HG03175 (cell line): ENCODE measurements around the gene FAAP20.

Source experiments
- ATAC-seq: cut with Tn5 transposase; IDR thresholded peaks from one replicate; pipeline ENCODE4 v1.9.1; 2021; ENCODE audit warnings: mild to moderate bottlenecking, moderate library complexity; ENCODE audit not compliant: unreplicated experiment

Gene FAAP20

GRCh38 chr1:2180297-2181245, 14.0 kb downstream of the FAAP20 start:
- ATAC-seq = no peak

GRCh38 chr1:2179283-2180013, 15.1 kb downstream of the FAAP20 start:
- no peak for ATAC-seq

GRCh38 chr1:2178875-2179274, 15.7 kb downstream of the FAAP20 start:
- no peak for ATAC-seq

GRCh38 chr1:2177946-2178538, 16.5 kb downstream of the FAAP20 start:
- ATAC-seq = no peak

GRCh38 chr1:2177541-2177940, 17.0 kb downstream of the FAAP20 start:
- no peak for ATAC-seq

- ATAC-seq = no peak
These were observed 18.0 kb downstream of the FAAP20 start for GRCh38 chr1:2176615-2177014.

GRCh38 chr1:2175681-2176454, 18.7 kb downstream of the FAAP20 start:
- ATAC-seq = no peak

GRCh38 chr1:2175055-2175414, 19.5 kb downstream of the FAAP20 start:
- ATAC-seq = no peak

GRCh38 chr1:2174348-2175054, 20.1 kb downstream of the FAAP20 start:
- ATAC-seq = no peak

GRCh38 chr1:2173546-2174347, 20.8 kb downstream of the FAAP20 start:
- ATAC-seq = no peak

- no peak for ATAC-seq
These were observed 21.9 kb downstream of the FAAP20 start for GRCh38 chr1:2172551-2173146.

GRCh38 chr1:2172012-2172411, 22.6 kb downstream of the FAAP20 start:
- no peak for ATAC-seq

- no peak for ATAC-seq
These were observed 24.4 kb downstream of the FAAP20 start for GRCh38 chr1:2170211-2170610.

GRCh38 chr1:2169200-2169836, 25.3 kb downstream of the FAAP20 start:
- no peak for ATAC-seq

GRCh38 chr1:2168535-2168934, 26.0 kb downstream of the FAAP20 start:
- no peak for ATAC-seq

- no peak for ATAC-seq
These were observed 26.5 kb downstream of the FAAP20 start for GRCh38 chr1:2168090-2168489.

- ATAC-seq = no peak
These were observed 27.9 kb downstream of the FAAP20 start for GRCh38 chr1:2166695-2167094.

GRCh38 chr1:2166254-2166653, 28.3 kb downstream of the FAAP20 start:
- ATAC-seq = no peak

- no peak for ATAC-seq
These were observed 28.9 kb downstream of the FAAP20 start for GRCh38 chr1:2165646-2166045.
